GM23248 (cell line): ENCODE results near the gene FRY. TPM values are rescaled to one million over a fixed set of nuclear protein-coding genes. Genes with fewer than 3 reads are reported as not detected.

Experiments used
- DNase-seq: peaks from one replicate; pipeline ENCODE4 v3.0.0-alpha.2; 2015
- H2AFZ ChIP-seq: fragments of 200-600 bp; sonication (generic); 2 replicates; pipeline ENCODE4 v1.6.1; 2016; ENCODE audit warnings: antibody characterized with exemption
- H3F3A ChIP-seq: fragments of 200-600 bp; sonication (generic); 2 replicates; pipeline ENCODE4 v1.6.1; 2016; ENCODE audit warnings: mild to moderate bottlenecking, antibody characterized with exemption, mixed run types; ENCODE audit not compliant: insufficient read depth
- H3K27ac ChIP-seq: fragments of 200-600 bp; sonication (generic); 2 replicates; pipeline ENCODE4 v1.5.1; 2016; ENCODE audit warnings: mild to moderate bottlenecking
- H3K27me3 ChIP-seq: fragments of 200-600 bp; sonication (generic); replicated peaks from 2 replicates; pipeline ENCODE4 v1.6.1; 2016; ENCODE audit warnings: mild to moderate bottlenecking; ENCODE audit not compliant: insufficient read depth
- H3K36me3 ChIP-seq: fragments of 200-600 bp; sonication (generic); 2 replicates; pipeline ENCODE4 v1.6.1; 2016; ENCODE audit warnings: low read depth, mild to moderate bottlenecking
- H3K4me1 ChIP-seq: fragments of 200-600 bp; sonication (generic); 2 replicates; pipeline ENCODE4 v1.6.1; 2016; ENCODE audit warnings: mild to moderate bottlenecking; ENCODE audit not compliant: insufficient read depth
- H3K4me2 ChIP-seq: fragments of 200-600 bp; sonication (generic); one replicate; pipeline ENCODE4 v1.6.1; 2016; ENCODE audit warnings: mild to moderate bottlenecking; ENCODE audit not compliant: unreplicated experiment
- H3K4me3 ChIP-seq: fragments of 200-600 bp; sonication (generic); 2 replicates; pipeline ENCODE4 v1.5.1; 2016; ENCODE audit warnings: mild to moderate bottlenecking
- H3K79me2 ChIP-seq: fragments of 200-600 bp; sonication (generic); 2 replicates; pipeline ENCODE4 v1.6.1; 2016; ENCODE audit warnings: mild to moderate bottlenecking; ENCODE audit not compliant: insufficient read depth
- H3K9ac ChIP-seq: fragments of 200-600 bp; sonication (generic); 2 replicates; pipeline ENCODE4 v1.6.1; 2016; ENCODE audit warnings: mild to moderate bottlenecking
- H3K9me2 ChIP-seq: fragments of 200-600 bp; sonication (generic); 2 replicates; pipeline ENCODE4 v1.6.1; 2016; ENCODE audit warnings: mixed run types, mild to moderate bottlenecking, moderate library complexity; ENCODE audit not compliant: insufficient read depth
- H3K9me3 ChIP-seq: fragments of 200-600 bp; sonication (generic); one replicate; pipeline ENCODE4 v1.6.1; 2017; ENCODE audit warnings: low read depth
- H4K20me1 ChIP-seq: fragments of 200-600 bp; sonication (generic); 2 replicates; pipeline ENCODE4 v1.6.0; 2016; ENCODE audit not compliant: insufficient read depth
- EZH2 ChIP-seq: fragments of 200-600 bp; sonication (generic); IDR thresholded peaks from 2 replicates; pipeline ENCODE4 v1.6.1; 2018; ENCODE audit warnings: antibody characterized with exemption, mild to moderate bottlenecking; ENCODE audit not compliant: insufficient read depth, poor library complexity, severe bottlenecking
- EZH2phosphoT487 ChIP-seq: fragments of 200-600 bp; sonication (generic); IDR thresholded peaks from 2 replicates; pipeline ENCODE4 v1.6.1; 2018; ENCODE audit warnings: antibody characterized with exemption, moderate library complexity, mild to moderate bottlenecking, low read depth; ENCODE audit not compliant: insufficient read depth
- WGBS, 2 experiments: methylation state at CpG; one replicate each; pipeline ENCODE4 v1.1.6; 2015 to 2017; ENCODE audit warnings: low lambda C conversion rate in 2 of 2, low coverage in 1 of 2; ENCODE audit errors: missing lambda C conversion rate in 2 of 2; 5-methylcytosine and 5-hydroxymethylcytosine counted together
- in situ Hi-C: fragments of 300-500 bp; cut with MboI; formaldehyde crosslinking; loops from 2 replicates; pipeline ENCODE4 v1.15.0; 2020
- polyA plus RNA-seq: library from polyadenylated mRNA; unstranded; fragments of >200 nt; fragmentation: Nextera tagmentation; extraction: Ambion mirVana; gene quantifications from 2 replicates; pipeline ENCODE4 v1.2.1, GENCODE V29; 2016
- total RNA-seq: library from RNA; depleted of rRNA; stranded (reverse); fragments of >200 nt; shearing (Covaris generic); gene quantifications from 2 replicates; pipeline ENCODE4 v1.2.3, GENCODE V29; 2014

Gene FRY
- total and polyA plus RNA-seq, 2 experiments from 2014 or later, result 2.2 to 4.3 TPM

- 86 to 91% methylated on average over 2 of the region's 2 CpGs for WGBS, 2 experiments
Observed at GRCh38 chr13:32140109-32140508, 108.5 kb downstream of the FRY start.

DNA sequence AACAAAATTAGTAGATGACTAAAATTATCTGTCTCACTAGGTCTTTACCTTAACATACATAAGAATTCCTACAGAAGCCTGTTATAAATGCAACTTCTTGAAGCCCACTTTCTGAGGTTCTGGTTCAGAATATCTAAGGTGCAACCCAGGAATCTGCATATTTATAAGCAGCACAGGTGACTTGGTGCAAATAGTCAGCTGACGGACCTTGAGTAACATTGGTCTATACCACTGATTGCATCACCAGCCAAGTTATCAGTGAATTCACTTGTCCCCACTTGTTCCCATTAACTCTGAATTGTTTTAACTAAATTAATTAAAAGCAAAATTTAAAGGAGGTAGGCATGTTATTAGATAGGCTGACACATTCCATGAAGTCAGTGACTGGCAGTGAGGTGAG is 109.9 kb downstream of the FRY start:
- Histone ChIP-seq H4K20me1 (no peaks in the 10 kb centered on the region), H3K27me3 (no peaks in the 10 kb centered on the region), H3K9me3 (no peaks in the 10 kb centered on the region), H3K27ac (no peak overlapping the region), H3K9me2 (no peaks in the 10 kb centered on the region), H3K4me2 (no peak overlapping the region), H3K36me3 (no peaks in the 10 kb centered on the region), H3F3A (peaks cover 4% of the 10 kb centered on the region; the same call in 1 of the 2 replicates), H2AFZ (no peak overlapping the region), H3K4me3 (no peak overlapping the region), H3K9ac (no peak overlapping the region), H3K79me2 (no peaks in the 10 kb centered on the region), H3K4me1 (peaks cover 8% of the 10 kb centered on the region)
- in situ Hi-C loops, result no loop called here
- DNase-seq, result no peak
- WGBS, 2 experiments, result 0% methylated on average over 1 of the region's 1 CpG
- TF ChIP-seq EZH2phosphoT487 (no peak), EZH2 (no peak)

More at GRCh38 chr13:32140109-32140508, 108.5 kb downstream of the FRY start:
- no peak overlapping the region for H3K9ac ChIP-seq
- no peaks in the 10 kb centered on the region for H3K9me3 ChIP-seq
- H3K27me3 ChIP-seq, result no peaks in the 10 kb centered on the region
- no peak for DNase-seq
- peaks cover 17% of the 10 kb centered on the region for H3F3A ChIP-seq
- no peak overlapping the region for H3K4me2 ChIP-seq
- H2AFZ ChIP-seq, result no peak overlapping the region
- no peak for TF ChIP-seq EZH2
- no peak for TF ChIP-seq EZH2phosphoT487
- in situ Hi-C loops, result no loop called here
- no peak overlapping the region for H3K27ac ChIP-seq
- H3K4me3 ChIP-seq, result no peak overlapping the region
- peaks cover 19% of the 10 kb centered on the region for H3K4me1 ChIP-seq
- no peaks in the 10 kb centered on the region for H3K36me3 ChIP-seq
- no peaks in the 10 kb centered on the region for H4K20me1 ChIP-seq
- no peaks in the 10 kb centered on the region for H3K79me2 ChIP-seq
- no peaks in the 10 kb centered on the region for H3K9me2 ChIP-seq

DNA sequence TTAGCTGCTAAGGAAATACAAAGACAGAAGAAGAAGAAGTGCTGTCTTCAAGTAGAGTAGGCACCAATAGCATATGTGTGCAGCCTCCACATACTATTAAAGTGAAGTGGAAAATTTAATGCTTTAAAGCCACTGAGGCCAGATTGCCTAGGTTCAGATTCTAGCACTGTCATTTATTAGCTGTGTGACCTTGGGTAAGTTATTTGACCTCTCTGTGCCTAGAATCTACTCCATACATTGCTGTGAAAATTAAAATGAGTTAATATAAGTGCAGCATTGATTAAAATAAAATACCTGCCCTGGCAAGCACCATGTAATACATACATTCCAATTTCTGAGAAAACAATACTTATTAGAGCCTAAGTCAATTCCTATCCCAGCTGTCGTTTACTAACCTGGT is 110.5 kb downstream of the FRY start:
- no peak overlapping the region for H2AFZ ChIP-seq
- no peak overlapping the region for H3K4me3 ChIP-seq
- no peaks in the 10 kb centered on the region for H3K9me2 ChIP-seq
- H3K27ac ChIP-seq, result no peak overlapping the region
- H3K4me1 ChIP-seq, result peaks cover 8% of the 10 kb centered on the region
- no peak for TF ChIP-seq EZH2
- no peak for TF ChIP-seq EZH2phosphoT487
- 100% methylated on average over 1 of the region's 1 CpG for WGBS, 2 experiments
- in situ Hi-C loops, result no loop called here
- H3K27me3 ChIP-seq, result no peaks in the 10 kb centered on the region
- no peaks in the 10 kb centered on the region for H3K9me3 ChIP-seq
- DNase-seq, result no peak
- no peaks in the 10 kb centered on the region for H4K20me1 ChIP-seq
- H3K79me2 ChIP-seq, result no peaks in the 10 kb centered on the region
- H3F3A ChIP-seq, result no peaks in the 10 kb centered on the region
- no peak overlapping the region for H3K9ac ChIP-seq
- no peak overlapping the region for H3K4me2 ChIP-seq
- H3K36me3 ChIP-seq, result no peaks in the 10 kb centered on the region

DNA sequence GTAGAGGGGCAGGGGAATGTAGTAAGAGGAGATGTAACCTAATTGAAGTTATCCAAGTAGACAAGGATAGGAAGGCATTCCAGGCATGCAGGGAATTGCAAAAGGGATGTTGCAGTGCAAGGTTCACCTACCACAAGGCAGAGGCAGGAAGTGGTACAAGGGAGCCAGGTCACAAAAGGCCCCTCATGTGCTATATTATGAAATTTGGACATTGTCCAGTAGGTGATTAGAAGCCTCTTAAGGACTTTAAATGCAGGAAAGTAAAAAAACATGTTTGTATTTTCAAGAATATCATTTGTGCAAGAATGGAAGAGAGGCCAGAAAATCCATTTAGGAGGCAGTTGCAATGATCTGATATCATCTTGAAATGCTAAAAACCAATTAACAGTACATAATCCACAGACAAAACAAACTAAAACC is 111.4 kb downstream of the FRY start:
- no peaks in the 10 kb centered on the region for H4K20me1 ChIP-seq
- no peak overlapping the region for H3K4me3 ChIP-seq
- no peak overlapping the region for H3K27ac ChIP-seq
- TF ChIP-seq EZH2 (no peak), EZH2phosphoT487 (no peak)
- no peak overlapping the region for H3K4me2 ChIP-seq
- no peak overlapping the region for H2AFZ ChIP-seq
- H3K9ac ChIP-seq, result no peak overlapping the region
- peak; percentile 23 for DNase-seq
- no peaks in the 10 kb centered on the region for H3K79me2 ChIP-seq
- in situ Hi-C loops, result no loop called here
- peaks cover 8% of the 10 kb centered on the region for H3K4me1 ChIP-seq
- no peaks in the 10 kb centered on the region for H3K27me3 ChIP-seq
- no peaks in the 10 kb centered on the region for H3K9me3 ChIP-seq
- no peaks in the 10 kb centered on the region for H3K9me2 ChIP-seq
- H3F3A ChIP-seq, result no peaks in the 10 kb centered on the region
- H3K36me3 ChIP-seq, result no peaks in the 10 kb centered on the region

DNA sequence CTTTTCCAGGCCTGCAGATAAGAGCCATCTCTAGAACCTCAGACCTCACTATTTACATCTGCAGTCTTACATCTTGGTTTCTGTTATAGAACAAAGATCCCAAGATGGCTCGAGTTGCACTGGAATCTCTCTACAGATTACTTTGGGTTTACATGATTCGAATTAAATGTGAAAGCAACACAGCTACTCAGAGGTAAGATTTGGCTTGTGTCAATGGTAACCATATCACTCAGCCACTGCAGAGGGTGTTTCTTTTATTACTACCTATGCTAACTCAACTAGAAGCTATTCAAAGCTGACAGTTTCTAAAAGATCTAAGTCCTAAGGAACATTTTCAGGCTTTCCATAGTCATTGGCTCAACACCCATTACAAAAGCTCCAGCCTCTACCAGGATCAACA is 115.6 kb downstream of the FRY start:
- Histone ChIP-seq H3K4me3 (no peak overlapping the region), H3K4me2 (no peak overlapping the region), H3K9me3 (no peaks in the 10 kb centered on the region), H4K20me1 (no peaks in the 10 kb centered on the region), H3K9ac (no peak overlapping the region), H3K4me1 (peaks cover 24% of the 10 kb centered on the region), H3K79me2 (no peaks in the 10 kb centered on the region), H3K27ac (no peak overlapping the region), H3K27me3 (no peaks in the 10 kb centered on the region), H3K36me3 (no peaks in the 10 kb centered on the region), H3K9me2 (no peaks in the 10 kb centered on the region), H3F3A (peaks cover 15% of the 10 kb centered on the region; the same call in 1 of the 2 replicates), H2AFZ (no peak overlapping the region)
- TF ChIP-seq EZH2, result no peak
- TF ChIP-seq EZH2phosphoT487, result no peak
- WGBS, 2 experiments, result 79 to 82% methylated on average over 2 of the region's 2 CpGs
- in situ Hi-C loops, result no loop called here
- DNase-seq, result no peak
